ENCODE measurements around the gene MORC1.

MORC1 gene

DNA sequence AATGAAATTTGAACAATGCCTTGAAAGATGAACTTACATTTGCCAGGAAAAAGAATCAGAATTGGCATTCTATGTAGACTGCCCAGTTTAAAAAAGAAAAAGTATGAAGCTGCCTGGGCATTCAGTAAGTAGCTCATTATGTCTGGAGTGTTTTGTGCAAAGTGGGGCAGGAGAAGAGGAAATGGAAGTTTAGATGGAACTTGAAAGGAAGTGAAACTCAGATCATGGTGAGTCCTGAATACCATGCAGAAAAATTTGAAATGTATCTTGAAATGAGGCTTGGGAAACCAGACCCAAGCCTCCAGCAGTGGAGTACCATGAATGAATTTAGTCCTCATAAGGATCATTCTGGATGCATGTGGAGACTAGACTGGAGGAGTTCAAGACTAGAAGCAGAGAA lies 4.8 kb upstream of the MORC1 start:
- Histone ChIP-seq H3K9me2 (ENCODE audit: low read depth, low read length) (no peaks in the 10 kb centered on the region), H3F3A (ENCODE audit: insufficient read depth, low read length) (no peaks in the 10 kb centered on the region), H3K36me3 (ENCODE audit: insufficient read depth, low read length) (no peaks in the 10 kb centered on the region), H3K27ac (ENCODE audit: low read depth, low read length, poor library complexity, severe bottlenecking) (no peak overlapping the region), H3K9ac (ENCODE audit: low read length) (no peak overlapping the region), H2AFZ (ENCODE audit: low read length) (no peak overlapping the region), H3K27me3 (ENCODE audit: insufficient read depth, low read length) (no peaks in the 10 kb centered on the region), H3K4me3 (ENCODE audit: low read depth, low read length, poor library complexity, severe bottlenecking) (no peak overlapping the region), H3K4me1 (ENCODE audit: insufficient read depth, low read length, severe bottlenecking) (no peaks in the 10 kb centered on the region), H3K79me2 (ENCODE audit: insufficient read depth, low read length) (no peaks in the 10 kb centered on the region), H3K9me3 (ENCODE audit: low read length) (no peaks in the 10 kb centered on the region), H3K4me2 (ENCODE audit: low read length) (no peak overlapping the region), H4K20me1 (ENCODE audit: insufficient read depth, low read length) (no peaks in the 10 kb centered on the region)
- TF ChIP-seq, protein P1, sequence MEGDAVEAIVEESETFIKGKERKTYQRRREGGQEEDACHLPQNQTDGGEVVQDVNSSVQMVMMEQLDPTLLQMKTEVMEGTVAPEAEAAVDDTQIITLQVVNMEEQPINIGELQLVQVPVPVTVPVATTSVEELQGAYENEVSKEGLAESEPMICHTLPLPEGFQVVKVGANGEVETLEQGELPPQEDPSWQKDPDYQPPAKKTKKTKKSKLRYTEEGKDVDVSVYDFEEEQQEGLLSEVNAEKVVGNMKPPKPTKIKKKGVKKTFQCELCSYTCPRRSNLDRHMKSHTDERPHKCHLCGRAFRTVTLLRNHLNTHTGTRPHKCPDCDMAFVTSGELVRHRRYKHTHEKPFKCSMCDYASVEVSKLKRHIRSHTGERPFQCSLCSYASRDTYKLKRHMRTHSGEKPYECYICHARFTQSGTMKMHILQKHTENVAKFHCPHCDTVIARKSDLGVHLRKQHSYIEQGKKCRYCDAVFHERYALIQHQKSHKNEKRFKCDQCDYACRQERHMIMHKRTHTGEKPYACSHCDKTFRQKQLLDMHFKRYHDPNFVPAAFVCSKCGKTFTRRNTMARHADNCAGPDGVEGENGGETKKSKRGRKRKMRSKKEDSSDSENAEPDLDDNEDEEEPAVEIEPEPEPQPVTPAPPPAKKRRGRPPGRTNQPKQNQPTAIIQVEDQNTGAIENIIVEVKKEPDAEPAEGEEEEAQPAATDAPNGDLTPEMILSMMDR (IDR thresholded peaks at IDR 0.05; ENCODE audit: low read length): no peak
- TF ChIP-seq EZH2 (IDR thresholded peaks at IDR 0.05; ENCODE audit: borderline replicate concordance, low read length): no peak

DNA sequence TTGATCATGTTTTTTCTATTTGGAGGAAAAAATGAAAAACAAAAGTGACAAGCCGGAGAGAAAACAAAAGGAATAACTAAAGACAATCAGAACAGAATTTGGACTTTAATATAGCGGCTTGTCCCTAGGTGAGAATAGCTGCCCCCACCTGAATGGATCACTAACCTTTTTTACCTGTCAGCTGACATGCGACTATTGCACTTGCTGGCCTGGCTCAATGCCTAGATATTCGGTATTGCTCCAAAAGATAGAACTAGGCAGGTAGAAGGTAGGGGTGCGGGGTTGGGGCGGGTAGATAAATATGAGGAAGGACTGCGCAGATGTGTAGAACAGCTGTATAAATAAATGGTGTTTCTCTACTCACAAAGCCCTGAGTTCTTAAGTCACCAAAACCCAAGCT lies 650 bp upstream of the MORC1 start:
- Histone ChIP-seq H3K36me3 (ENCODE audit: insufficient read depth, low read length) (no peaks in the 10 kb centered on the region), H3K4me2 (ENCODE audit: low read length) (no peak overlapping the region), H3K27me3 (ENCODE audit: insufficient read depth, low read length) (no peaks in the 10 kb centered on the region), H3K9me3 (ENCODE audit: low read length) (no peaks in the 10 kb centered on the region), H2AFZ (ENCODE audit: low read length) (no peak overlapping the region), H3K9ac (ENCODE audit: low read length) (no peak overlapping the region), H3K4me3 (ENCODE audit: low read depth, low read length, poor library complexity, severe bottlenecking) (no peak overlapping the region), H3K9me2 (ENCODE audit: low read depth, low read length) (no peaks in the 10 kb centered on the region), H3F3A (ENCODE audit: insufficient read depth, low read length) (no peaks in the 10 kb centered on the region), H3K27ac (ENCODE audit: low read depth, low read length, poor library complexity, severe bottlenecking) (no peak overlapping the region), H4K20me1 (ENCODE audit: insufficient read depth, low read length) (no peaks in the 10 kb centered on the region), H3K4me1 (ENCODE audit: insufficient read depth, low read length, severe bottlenecking) (no peaks in the 10 kb centered on the region), H3K79me2 (ENCODE audit: insufficient read depth, low read length) (no peaks in the 10 kb centered on the region)
- TF ChIP-seq EZH2 (IDR thresholded peaks at IDR 0.05; ENCODE audit: borderline replicate concordance, low read length): no peak
- TF ChIP-seq, protein P1 (IDR thresholded peaks at IDR 0.05; ENCODE audit: low read length): no peak

DNA sequence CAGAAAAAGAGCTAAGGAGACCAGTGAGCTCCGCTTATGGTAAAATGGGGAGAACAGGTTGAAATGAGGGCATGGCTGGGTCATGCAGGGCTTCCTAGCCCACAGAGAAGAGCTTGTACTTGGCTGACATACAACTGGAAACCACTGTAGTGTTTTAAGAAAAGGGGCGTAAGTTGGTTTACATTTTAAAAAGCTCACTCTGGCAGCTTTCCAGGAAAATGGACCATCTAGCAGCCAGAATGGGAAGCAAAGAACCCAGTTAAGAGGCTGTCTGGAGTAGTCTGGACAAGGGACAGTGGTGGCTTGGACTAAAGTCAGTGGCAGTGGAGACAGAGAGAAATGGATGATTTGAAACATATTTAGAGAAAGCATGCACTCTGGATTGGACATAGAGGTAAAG lies 1.9 kb downstream of the MORC1 start:
- no peaks in the 10 kb centered on the region for H3K4me1 ChIP-seq (ENCODE audit: insufficient read depth, low read length, severe bottlenecking)
- no peaks in the 10 kb centered on the region for H3K36me3 ChIP-seq (ENCODE audit: insufficient read depth, low read length)
- TF ChIP-seq EZH2 (IDR thresholded peaks at IDR 0.05; ENCODE audit: borderline replicate concordance, low read length): no peak
- TF ChIP-seq, protein P1 (IDR thresholded peaks at IDR 0.05; ENCODE audit: low read length): no peak
- no peaks in the 10 kb centered on the region for H3K9me3 ChIP-seq (ENCODE audit: low read length)
- H2AFZ ChIP-seq (ENCODE audit: low read length): no peak overlapping the region
- H3K27me3 ChIP-seq (ENCODE audit: insufficient read depth, low read length): no peaks in the 10 kb centered on the region
- H3K9ac ChIP-seq (ENCODE audit: low read length): no peak overlapping the region
- no peak overlapping the region for H3K4me2 ChIP-seq (ENCODE audit: low read length)
- no peaks in the 10 kb centered on the region for H3F3A ChIP-seq (ENCODE audit: insufficient read depth, low read length)
- H3K4me3 ChIP-seq (ENCODE audit: low read depth, low read length, poor library complexity, severe bottlenecking): no peak overlapping the region
- H3K79me2 ChIP-seq (ENCODE audit: insufficient read depth, low read length): no peaks in the 10 kb centered on the region
- H4K20me1 ChIP-seq (ENCODE audit: insufficient read depth, low read length): no peaks in the 10 kb centered on the region
- H3K27ac ChIP-seq (ENCODE audit: low read depth, low read length, poor library complexity, severe bottlenecking): no peak overlapping the region
- no peaks in the 10 kb centered on the region for H3K9me2 ChIP-seq (ENCODE audit: low read depth, low read length)

Data from OCI-LY1 (cell line).